GM12878 (cell line): ENCODE measurements around the gene EGR4. TPM values are rescaled to one million over a fixed set of nuclear protein-coding genes. Genes with fewer than 3 reads are reported as not detected.

Experiments
- ATAC-seq: fragments of 200-7000 bp; cut with Tn5 transposase; 3 replicates; pipeline ENCODE4 v1.9.1; 2020; ENCODE audit warnings: mild to moderate bottlenecking, moderate library complexity
- BruUV-seq: library from RNA; stranded (reverse); fragments of 400-500 nt; replicated peaks from 2 replicates; lab custom pipeline; 2021; lab: Mats Ljungman, UMichigan
- CTCF ChIA-PET: fragments of 300-600 bp; sonication (Branson Sonifier 250); formaldehyde crosslinking; extraction: SDS; loops from one replicate; lab custom pipeline; 2021; ENCODE audit warnings: inconsistent platforms; lab: Yijun Ruan, JAX
- POLR2A ChIA-PET: fragments of 350-600 bp; formaldehyde crosslinking; extraction: SDS; loops from one replicate; lab custom pipeline; 2021; ENCODE audit warnings: inconsistent platforms; lab: Charles Lee
- RAD21 ChIA-PET: fragments of 300-600 bp; sonication (Branson Sonifier 250); formaldehyde crosslinking; loops from one replicate; lab custom pipeline; 2023; ENCODE audit warnings: antibody characterized with exemption; ENCODE audit not compliant: unreplicated experiment; lab: Charles Lee
- SMC1A ChIA-PET: fragments of 300-600 bp; sonication (Branson Sonifier 250); formaldehyde crosslinking; loops from one replicate; lab custom pipeline; 2023; ENCODE audit not compliant: unreplicated experiment, uncharacterized antibody; lab: Charles Lee
- DNase-seq: peaks from one replicate; pipeline ENCODE4 v3.0.0-alpha.2; 2011; ENCODE audit warnings: low read depth, low spot score
- FAIRE-seq: peaks from 3 replicates; lab custom pipeline; 2011; peaks lifted over from hg19 to GRCh38; lab: Jason Lieb, UNC
- H2AFZ ChIP-seq: 2 replicates; pipeline ENCODE4 v1.6.0; 2011; ENCODE audit warnings: low read depth, low read length, control low read depth; ENCODE audit not compliant: control insufficient read depth
- H3K27ac ChIP-seq: 2 replicates; pipeline ENCODE4 v1.5.1; 2011; ENCODE audit warnings: control low read depth; ENCODE audit not compliant: control insufficient read depth, insufficient read depth
- H3K27me3 ChIP-seq, 2 experiments: replicated peaks in 1 of 2; 2 replicates each; pipeline versions ENCODE4 v1.6.0 to v1.6.1; 2011; ENCODE audit warnings: low read length in 1 of 2; ENCODE audit not compliant: control insufficient read depth in 2 of 2, insufficient read depth in 2 of 2
- H3K36me3 ChIP-seq, 2 experiments: 2 replicates each; pipeline ENCODE4 v1.5.1; 2011; ENCODE audit warnings: low read length in 1 of 2; ENCODE audit not compliant: control insufficient read depth in 2 of 2, insufficient read depth in 2 of 2
- H3K4me1 ChIP-seq: 2 replicates; pipeline ENCODE4 v1.6.1; 2011; ENCODE audit warnings: mild to moderate bottlenecking, low read length, moderate library complexity, mixed read lengths; ENCODE audit not compliant: control insufficient read depth, insufficient read depth
- H3K4me2 ChIP-seq: 2 replicates; pipeline ENCODE4 v1.6.0; 2011; ENCODE audit warnings: control low read depth; ENCODE audit not compliant: control insufficient read depth, insufficient read depth
- H3K4me3 ChIP-seq: fragments of 200-600 bp; sonication (generic); 2 replicates; pipeline ENCODE4 v1.5.1; 2016
- H3K79me2 ChIP-seq: 2 replicates; pipeline ENCODE4 v1.6.0; 2011; ENCODE audit warnings: low read length; ENCODE audit not compliant: control insufficient read depth, insufficient read depth
- H3K9ac ChIP-seq: 2 replicates; pipeline ENCODE4 v1.8.0; 2011; ENCODE audit warnings: low read length, control low read depth, mixed read lengths; ENCODE audit not compliant: control insufficient read depth, insufficient read depth
- H3K9me3 ChIP-seq: replicated peaks from 3 replicates; pipeline ENCODE4 v1.5.1; 2011; ENCODE audit warnings: mild to moderate bottlenecking, low read length; ENCODE audit not compliant: control insufficient read depth, insufficient read depth
- H4K20me1 ChIP-seq: 2 replicates; pipeline ENCODE4 v1.6.0; 2011; ENCODE audit not compliant: control insufficient read depth, insufficient read depth
- BHLHE40 ChIP-seq, 2 experiments: fragments of 450-650 bp in 1 of 2; IDR thresholded peaks; 2 replicates each; pipeline ENCODE4 v1.6.1; 2011 to 2017; ENCODE audit warnings: low read depth in 2 of 2, borderline replicate concordance in 1 of 2, improper control_type of control experiment in 1 of 2, low read length in 1 of 2, mild to moderate bottlenecking in 1 of 2
- BMI1 ChIP-seq: fragments of 450-650 bp; IDR thresholded peaks from 2 replicates; pipeline ENCODE4 v1.6.1; 2016; ENCODE audit warnings: mild to moderate bottlenecking, moderate library complexity, borderline replicate concordance
- EGR1 ChIP-seq, 2 experiments: IDR thresholded peaks; 1 replicate in 1 of 2; 2 replicates in 1 of 2; pipeline ENCODE4 v1.6.1; 2011 to 2012; ENCODE audit warnings: low read depth in 2 of 2, low read length in 2 of 2, borderline replicate concordance in 1 of 2, mild to moderate bottlenecking in 1 of 2, moderate library complexity in 1 of 2
- GATAD2B ChIP-seq: fragments of 450-650 bp; conservative IDR thresholded peaks from 2 replicates; pipeline ENCODE4 v1.6.1; 2017; ENCODE audit warnings: low read depth, mild to moderate bottlenecking, moderate library complexity
- IKZF1 ChIP-seq: fragments of 450-650 bp; conservative IDR thresholded peaks from 2 replicates; pipeline ENCODE4 v1.6.1; 2017; ENCODE audit warnings: antibody characterized with exemption, mild to moderate bottlenecking
- MTA3 ChIP-seq: IDR thresholded peaks from 2 replicates; pipeline ENCODE4 v1.6.1; 2012; ENCODE audit warnings: low read length, inconsistent platforms, borderline replicate concordance
- NR2C1 ChIP-seq: fragments of 450-650 bp; IDR thresholded peaks from 2 replicates; pipeline ENCODE4 v1.6.1; 2017; ENCODE audit warnings: antibody characterized with exemption, mild to moderate bottlenecking, moderate library complexity
- NR2F1 ChIP-seq: fragments of 450-650 bp; conservative IDR thresholded peaks from 2 replicates; pipeline ENCODE4 v1.6.1; 2017; ENCODE audit warnings: mild to moderate bottlenecking
- POLR2A ChIP-seq: IDR thresholded peaks from 2 replicates; pipeline ENCODE4 v1.6.1; 2011; ENCODE audit warnings: low read depth, mild to moderate bottlenecking, low read length
- POU2F2 ChIP-seq: IDR thresholded peaks from 3 replicates; pipeline ENCODE4 v1.6.1; 2011; ENCODE audit warnings: low read depth, mild to moderate bottlenecking, low read length, borderline replicate concordance
- ZNF622 ChIP-seq: fragments of 450-650 bp; IDR thresholded peaks from 2 replicates; pipeline ENCODE4 v1.6.1; 2017; ENCODE audit warnings: mild to moderate bottlenecking, inconsistent platforms
- WGBS: methylation state at CpG from one replicate; pipeline ENCODE4 v1.1.6; 2016; ENCODE audit warnings: low lambda C conversion rate; ENCODE audit not compliant: insufficient replicate concordance, insufficient coverage; ENCODE audit errors: missing lambda C conversion rate; 5-methylcytosine and 5-hydroxymethylcytosine counted together
- in situ Hi-C: fragments of 300-500 bp; cut with MboI; formaldehyde crosslinking; loops from 9 replicates; pipeline ENCODE4 v1.14.3; 2018; ENCODE audit warnings: mixed read lengths
- intact Hi-C: fragments of 100-400 bp; cut with micrococcal nuclease; formaldehyde crosslinking; loops from one replicate; pipeline ENCODE4 v1.14.2; 2022; ENCODE audit not compliant: unreplicated experiment
- polyA plus RNA-seq, 11 experiments: library from polyadenylated mRNA; depleted of rRNA in 4 of 11; unstranded in 6 of 11; stranded (reverse) in 5 of 11; fragments of >200 nt; fragmentation: Nextera tagmentation in 4 of 11; fragmentation: Illumina TruSeq in 1 of 11; extraction: Ambion mirVana in 4 of 11; extraction: Trizol in 1 of 11; gene quantifications; 1 replicate in 1 of 11; 2 replicates in 10 of 11; pipeline versions ENCODE4 v1.2.1 to v1.2.3, GENCODE V29; 2011 to 2016; ENCODE audit warnings: inconsistent platforms in 2 of 11, missing spikeins in 2 of 11, low read depth in 1 of 11
- total RNA-seq, 4 experiments: library from RNA; depleted of rRNA in 3 of 4; stranded (reverse); fragments of >200 nt in 3 of 4; fragmentation: Illumina TruSeq in 1 of 4; extraction: Trizol in 1 of 4; gene quantifications; 2 replicates each; pipeline versions ENCODE4 v1.2.1 to v1.2.3, GENCODE V29; 2013 to 2021
- TF ChIP-seq, protein P1 (sequence below), 3 experiments: IDR thresholded peaks in 2 of 3; conservative IDR thresholded peaks in 1 of 3; 2 replicates each; pipeline ENCODE4 v1.5.1; 2011; ENCODE audit warnings: low read depth in 3 of 3, low read length in 3 of 3, mild to moderate bottlenecking in 3 of 3, control low read depth in 2 of 3, moderate library complexity in 2 of 3, inconsistent platforms in 1 of 3, mixed read lengths in 1 of 3; ENCODE audit not compliant: control insufficient read depth in 2 of 3, insufficient read depth in 1 of 3; ENCODE audit errors: extremely low read depth in 1 of 3

The EGR4 gene
- total and polyA plus RNA-seq, 10 of the 15 experiments (the other 5 are each of a cell fraction or from before 2014, with no cell fraction given), result 0.07 TPM; not detected in 9

GRCh38 chr2:73268830-73269685 lies 24.3 kb downstream of the EGR4 start:
- peak overlapping the region; percentile 22; the same call in 1 of the 2 replicates for H3K27ac ChIP-seq
- no peak for FAIRE-seq
- H3K9me3 ChIP-seq, result no peaks in the 10 kb centered on the region
- H2AFZ ChIP-seq, result peak overlapping the region; percentile 52; the same call in 1 of the 2 replicates
- H3K4me1 ChIP-seq, result no peaks in the 10 kb centered on the region
- DNase-seq, result no peak
- RAD21 ChIA-PET, result no interaction called here
- WGBS, result 69% methylated on average over 76 of the region's 113 CpGs
- peaks cover 5 to 6% of the 10 kb centered on the region in 2 experiments; a peak in 3 of 4 replicates for H3K36me3 ChIP-seq
- peak overlapping the region; percentile 50; the same call in 1 of the 2 replicates for H3K9ac ChIP-seq
- in situ Hi-C loops, result no loop called here
- no TSS peak for BruUV-seq
- SMC1A ChIA-PET, result interaction anchor here (1.4 kb wide), 1 partner anchor 21 kb away, joined by 4 read pairs; no protein-coding TSS in a partner anchor
- POLR2A ChIA-PET, result interaction anchor here (1.0 kb wide), 1 partner anchor 23 kb away, joined by 3 read pairs; no protein-coding TSS in a partner anchor
- intact Hi-C loops, result no loop called here
- H3K4me3 ChIP-seq, result peak overlapping the region; percentile 61; the same call in 1 of the 2 replicates
- TF ChIP-seq NR2C1 (peak; percentile 37; the same call in 1 of the 2 replicates), MTA3 (no peak), IKZF1 (peak; percentile 40), ZNF622 (no peak), POLR2A (peak; percentile 58), POU2F2 (0 out of 3 replicates have a peak, but pooled peaks have one; percentile 13), BMI1 (no peak), NR2F1 (peak; percentile 61), GATAD2B (0 out of 2 replicates have a peak, but pooled peaks have one; percentile 35), EGR1 (IDR thresholded peaks at IDR 0.05; ENCODE audit: borderline replicate concordance in 1 of 2, low read depth in 2 of 2, low read length in 2 of 2) (peak in 1 of 2 experiments; percentile 61; a peak in 1 of 3 replicates), BHLHE40 (IDR thresholded peaks at IDR 0.05; ENCODE audit: borderline replicate concordance in 1 of 2, low read depth in 2 of 2, low read length in 1 of 2) (peak in 1 of 2 experiments; percentile 73; a peak in 2 of 4 replicates)
- TF ChIP-seq, protein P1, sequence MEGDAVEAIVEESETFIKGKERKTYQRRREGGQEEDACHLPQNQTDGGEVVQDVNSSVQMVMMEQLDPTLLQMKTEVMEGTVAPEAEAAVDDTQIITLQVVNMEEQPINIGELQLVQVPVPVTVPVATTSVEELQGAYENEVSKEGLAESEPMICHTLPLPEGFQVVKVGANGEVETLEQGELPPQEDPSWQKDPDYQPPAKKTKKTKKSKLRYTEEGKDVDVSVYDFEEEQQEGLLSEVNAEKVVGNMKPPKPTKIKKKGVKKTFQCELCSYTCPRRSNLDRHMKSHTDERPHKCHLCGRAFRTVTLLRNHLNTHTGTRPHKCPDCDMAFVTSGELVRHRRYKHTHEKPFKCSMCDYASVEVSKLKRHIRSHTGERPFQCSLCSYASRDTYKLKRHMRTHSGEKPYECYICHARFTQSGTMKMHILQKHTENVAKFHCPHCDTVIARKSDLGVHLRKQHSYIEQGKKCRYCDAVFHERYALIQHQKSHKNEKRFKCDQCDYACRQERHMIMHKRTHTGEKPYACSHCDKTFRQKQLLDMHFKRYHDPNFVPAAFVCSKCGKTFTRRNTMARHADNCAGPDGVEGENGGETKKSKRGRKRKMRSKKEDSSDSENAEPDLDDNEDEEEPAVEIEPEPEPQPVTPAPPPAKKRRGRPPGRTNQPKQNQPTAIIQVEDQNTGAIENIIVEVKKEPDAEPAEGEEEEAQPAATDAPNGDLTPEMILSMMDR (IDR thresholded peaks at IDR 0.05 in 2 of 3, conservative IDR thresholded peaks at IDR 0.05 in 1 of 3; ENCODE audit: control insufficient read depth in 2 of 3, extremely low read depth in 1 of 3, insufficient read depth in 1 of 3, low read depth in 3 of 3, low read length in 3 of 3), result peak in 1 of 3 experiments; percentile 8; a peak in 2 of 6 replicates
- CTCF ChIA-PET, result interaction anchor here (0.9 to 1.1 kb wide), 2 partner anchors 9 to 21 kb away, joined by 3 read pairs; no protein-coding TSS in a partner anchor
- H3K4me2 ChIP-seq, result peak overlapping the region; percentile 88; the same call in 1 of the 2 replicates
- H3K79me2 ChIP-seq, result no peaks in the 10 kb centered on the region; the same call in 1 of the 2 replicates
- no peaks in the 10 kb centered on the region for H3K27me3 ChIP-seq
- H4K20me1 ChIP-seq, result no peaks in the 10 kb centered on the region; the same call in 1 of the 2 replicates
- peak; percentile 92 for ATAC-seq
